Stimulated activated CD4-positive, alpha-beta T cell treated with anti-CD3 and anti-CD28 coated beads, Interleukin-15, amount 100 ng/mL, for 24 hours (primary cell): Measurements from ENCODE around the gene ARHGAP15.

ENCODE experiments used
- DNase-seq: peaks from one replicate; pipeline ENCODE4 v3.0.0-alpha.2; 2020

Gene ARHGAP15

DNA sequence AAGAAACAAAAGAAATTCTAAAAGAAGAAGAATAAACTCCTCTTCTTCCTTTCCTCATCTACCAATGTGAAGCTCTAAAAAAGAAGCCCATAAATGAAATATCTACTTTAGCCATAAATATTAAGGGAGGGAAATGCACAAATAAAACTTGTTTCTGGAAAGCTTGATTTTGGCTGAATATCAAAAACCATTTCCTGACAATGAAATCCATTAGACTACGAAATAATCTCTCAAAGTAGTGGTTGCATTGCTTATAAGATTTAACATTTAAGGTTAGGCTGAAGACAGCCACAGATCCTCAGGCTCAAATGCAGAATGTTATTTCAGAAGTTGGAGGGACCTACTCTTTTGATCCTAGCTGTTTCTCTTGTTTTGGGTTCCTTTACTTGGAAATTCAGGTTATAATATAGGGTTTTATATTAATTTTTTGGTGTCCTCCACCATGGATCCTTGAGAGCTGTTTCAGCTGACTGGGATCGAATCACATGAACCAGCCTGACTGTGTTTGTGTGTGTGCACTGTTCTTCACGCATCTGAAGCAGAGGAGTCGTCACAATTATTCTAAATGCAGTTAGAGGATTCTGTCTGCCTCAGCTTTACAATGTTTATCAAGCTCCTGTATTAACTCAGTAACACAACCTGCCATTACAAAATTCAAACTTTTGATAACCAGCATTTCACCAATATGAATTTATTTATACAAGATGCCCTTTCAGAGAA, 474.8 kb downstream of the ARHGAP15 start:
- DNase-seq: no peak

- DNase-seq: no peak
Observed at GRCh38 chr2:143604566-143604959, 475.3 kb downstream of the ARHGAP15 start.

- no peak for DNase-seq
Observed at GRCh38 chr2:143607231-143608062, 478.2 kb downstream of the ARHGAP15 start.

GRCh38 chr2:143608063-143608423, 478.8 kb downstream of the ARHGAP15 start:
- DNase-seq: no peak

DNA sequence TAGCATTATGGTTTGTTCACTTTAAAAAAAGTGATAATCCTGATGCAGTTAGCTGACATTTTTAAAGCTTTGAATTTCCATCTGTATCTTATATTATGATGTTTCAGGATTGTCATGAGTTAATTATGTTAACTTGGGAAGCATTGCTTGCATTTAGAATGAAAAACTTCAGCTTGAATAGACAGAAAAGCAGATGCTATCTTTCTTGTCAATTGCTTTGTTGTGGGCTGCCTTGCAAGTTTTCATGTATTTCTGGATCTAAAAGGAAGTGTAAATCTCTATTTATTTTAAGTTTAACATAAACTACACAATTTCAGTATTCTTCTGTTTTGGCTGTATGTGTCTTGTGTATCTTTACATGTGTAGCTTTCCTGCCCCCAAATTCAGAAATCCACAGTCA, 479.5 kb downstream of the ARHGAP15 start:
- no peak for DNase-seq

GRCh38 chr2:143611336-143611735, 482.1 kb downstream of the ARHGAP15 start:
- no peak for DNase-seq

- no peak for DNase-seq
Observed at GRCh38 chr2:143615562-143615961, 486.3 kb downstream of the ARHGAP15 start.

- no peak for DNase-seq
Observed at GRCh38 chr2:143616452-143616851, 487.2 kb downstream of the ARHGAP15 start.

DNA sequence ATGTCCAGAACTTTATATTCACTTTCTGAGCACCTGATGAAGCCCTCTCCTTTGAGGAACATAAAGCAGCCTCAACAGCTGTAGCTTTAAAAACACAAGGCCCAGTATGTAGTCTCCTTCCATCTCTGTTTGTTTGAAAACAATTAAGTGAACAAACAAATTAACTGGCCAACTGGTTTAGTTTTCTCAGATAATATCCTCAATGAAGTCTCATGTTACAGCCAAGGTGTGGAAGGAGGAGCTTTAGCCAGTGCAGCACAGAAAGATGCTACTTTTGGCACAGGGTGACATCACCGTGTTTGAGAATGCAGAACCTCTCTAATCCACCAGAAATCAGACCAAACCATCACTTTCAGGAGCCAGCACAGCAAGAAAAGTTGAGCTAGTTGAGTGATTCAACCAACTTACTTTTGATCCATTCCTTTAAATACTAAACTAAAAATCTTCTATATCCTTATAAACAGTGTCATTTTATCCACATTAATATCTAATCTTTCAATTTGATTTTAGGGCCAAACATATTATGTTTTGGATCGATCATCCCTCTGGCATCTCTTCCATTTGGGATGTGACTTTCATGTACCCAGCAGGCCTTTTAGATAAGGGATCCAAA, 488.7 kb downstream of the ARHGAP15 start:
- DNase-seq: no peak

DNA sequence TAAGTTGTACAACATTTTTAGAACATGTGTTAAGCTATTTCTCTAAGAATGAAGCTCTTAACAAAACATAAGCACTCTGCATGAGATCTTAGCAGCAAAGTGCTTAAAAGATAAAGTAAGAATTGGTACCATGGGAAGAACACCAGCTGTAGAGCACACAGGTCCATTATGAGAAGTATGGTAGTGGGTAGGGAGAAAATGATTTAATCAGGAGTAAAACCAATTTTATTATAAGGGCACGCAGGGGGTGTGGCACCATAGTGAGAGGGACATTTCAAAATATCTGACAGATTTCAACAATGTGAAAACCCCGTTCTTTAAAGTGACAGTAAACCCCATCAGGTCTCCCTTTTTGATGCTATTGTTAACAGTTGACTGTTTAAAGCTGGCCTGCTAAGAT, 492.9 kb downstream of the ARHGAP15 start:
- DNase-seq: no peak

GRCh38 chr2:143623231-143623908, 494.2 kb downstream of the ARHGAP15 start:
- no peak for DNase-seq

DNA sequence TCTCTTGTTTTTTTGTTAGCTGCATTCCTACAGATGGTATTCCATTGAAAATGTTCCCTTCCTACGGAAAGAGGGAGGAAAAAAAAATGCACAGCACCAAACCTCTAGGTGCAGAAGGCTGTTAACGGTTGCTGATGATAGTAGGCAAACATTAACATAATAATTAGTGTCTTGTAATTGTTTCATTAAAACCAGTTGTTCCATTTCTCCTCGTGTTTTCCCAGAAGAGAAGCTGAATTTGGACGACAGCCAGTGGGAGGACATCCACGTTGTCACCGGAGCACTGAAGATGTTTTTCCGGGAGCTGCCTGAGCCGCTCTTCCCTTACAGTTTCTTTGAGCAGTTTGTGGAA, 494.7 kb downstream of the ARHGAP15 start:
- no peak for DNase-seq

GRCh38 chr2:143629340-143629739, 500.1 kb downstream of the ARHGAP15 start:
- no peak for DNase-seq

DNA sequence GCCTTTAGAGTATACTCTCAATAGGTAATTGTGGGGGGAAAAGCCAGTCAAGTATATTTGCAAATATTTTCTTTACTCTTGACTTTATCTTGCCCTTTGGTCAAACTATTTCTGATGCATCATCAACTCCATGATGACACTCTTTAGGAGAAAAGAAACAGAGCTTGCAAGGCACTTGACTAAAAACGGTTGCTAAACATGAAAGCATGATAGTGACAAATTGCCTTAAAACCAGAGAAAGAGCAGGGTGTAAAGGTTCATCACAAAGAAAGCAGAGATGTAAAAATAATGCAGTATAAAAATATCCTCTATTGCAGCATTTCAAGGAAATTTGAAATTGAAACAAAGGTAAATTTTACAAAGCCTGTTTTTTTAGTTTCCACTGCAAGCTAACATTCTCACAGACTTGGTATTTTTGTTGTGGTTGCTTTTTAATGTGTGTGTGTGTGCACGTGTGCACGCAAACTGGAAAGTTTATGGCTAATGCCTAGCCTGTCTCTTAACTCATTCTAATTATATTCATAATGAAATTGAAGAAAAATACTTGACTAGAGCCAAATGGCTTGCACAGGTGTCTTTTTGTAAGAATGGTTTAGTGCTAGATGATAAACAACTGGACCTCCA, 503.6 kb downstream of the ARHGAP15 start:
- no peak for DNase-seq

DNA sequence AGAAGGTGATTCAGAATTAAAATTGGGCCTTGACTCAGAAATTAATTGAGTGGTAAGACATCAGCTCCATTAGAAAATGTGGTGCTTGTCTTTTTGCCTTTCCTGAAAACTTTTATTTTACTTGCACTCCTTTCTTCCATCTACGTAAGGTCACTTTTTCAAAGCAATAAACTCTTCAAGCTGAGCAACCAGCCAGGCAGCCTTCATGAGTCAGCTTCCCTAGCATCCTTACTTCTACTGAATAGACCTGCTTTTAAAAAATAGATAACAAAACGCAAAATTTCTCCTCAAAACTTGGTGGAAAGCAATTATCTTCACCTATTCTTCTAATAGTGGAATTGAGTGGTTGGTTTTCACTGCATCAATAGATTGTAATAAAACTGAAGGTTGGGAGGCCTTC, 504.2 kb downstream of the ARHGAP15 start:
- DNase-seq: no peak

DNA sequence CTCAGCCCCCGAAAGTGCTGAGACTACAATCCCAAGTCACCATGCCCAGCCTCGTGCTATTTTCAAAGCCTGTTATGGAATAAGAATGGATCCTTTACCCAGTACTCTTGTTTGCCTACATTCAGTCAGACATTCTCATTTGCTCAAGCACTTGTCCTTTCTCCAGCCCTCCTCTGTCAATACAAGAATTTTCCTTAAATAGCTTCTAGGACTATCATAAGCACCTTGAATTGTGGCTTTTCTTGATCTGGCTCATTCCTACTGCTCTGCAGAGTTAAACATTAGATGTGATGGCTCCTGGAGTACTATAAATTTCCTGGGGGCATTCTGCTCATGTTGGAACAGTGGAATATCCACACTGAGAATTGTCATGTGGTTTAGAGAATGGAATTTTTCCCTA, 506.1 kb downstream of the ARHGAP15 start:
- DNase-seq: no peak

DNA sequence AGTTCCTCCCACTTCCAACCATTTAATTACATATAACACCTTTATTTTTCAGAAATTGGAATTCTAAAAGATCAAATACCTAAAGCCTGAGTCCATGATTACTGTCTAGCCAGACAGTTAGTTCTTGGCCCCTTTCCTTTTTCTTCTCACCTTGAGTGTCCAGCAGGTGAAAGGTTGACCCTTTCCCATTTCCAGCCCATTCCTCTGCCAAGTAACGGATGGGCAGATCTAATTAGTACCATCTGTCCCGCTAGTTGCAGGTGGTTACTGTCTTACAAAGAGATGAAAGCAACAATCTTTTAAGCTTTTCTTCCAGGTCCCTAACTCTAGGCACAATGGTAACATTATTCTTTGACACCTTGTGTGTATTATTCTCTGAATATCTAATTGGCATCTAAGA, 506.7 kb downstream of the ARHGAP15 start:
- DNase-seq: no peak

DNA sequence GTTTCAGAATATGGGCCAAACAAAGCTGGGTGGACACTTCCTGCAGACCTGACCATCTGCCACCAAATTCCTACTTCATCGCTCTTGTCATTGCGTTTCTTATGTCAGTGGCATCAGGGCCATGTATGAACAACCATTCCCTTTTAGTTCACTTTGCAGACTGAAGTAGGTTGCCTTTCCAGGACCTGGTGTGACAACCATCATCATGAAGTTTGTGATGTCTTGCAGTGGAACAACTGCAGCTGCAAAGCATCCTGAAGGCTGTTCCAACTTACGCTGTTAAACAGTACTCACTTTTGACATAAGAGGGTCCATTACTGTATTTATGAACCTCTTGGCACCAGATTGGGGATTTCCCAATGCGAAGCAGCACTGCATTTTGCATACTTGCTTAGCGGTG, 511.6 kb downstream of the ARHGAP15 start:
- no peak for DNase-seq

GRCh38 chr2:143645921-143646645, 516.9 kb downstream of the ARHGAP15 start:
- no peak for DNase-seq

DNA sequence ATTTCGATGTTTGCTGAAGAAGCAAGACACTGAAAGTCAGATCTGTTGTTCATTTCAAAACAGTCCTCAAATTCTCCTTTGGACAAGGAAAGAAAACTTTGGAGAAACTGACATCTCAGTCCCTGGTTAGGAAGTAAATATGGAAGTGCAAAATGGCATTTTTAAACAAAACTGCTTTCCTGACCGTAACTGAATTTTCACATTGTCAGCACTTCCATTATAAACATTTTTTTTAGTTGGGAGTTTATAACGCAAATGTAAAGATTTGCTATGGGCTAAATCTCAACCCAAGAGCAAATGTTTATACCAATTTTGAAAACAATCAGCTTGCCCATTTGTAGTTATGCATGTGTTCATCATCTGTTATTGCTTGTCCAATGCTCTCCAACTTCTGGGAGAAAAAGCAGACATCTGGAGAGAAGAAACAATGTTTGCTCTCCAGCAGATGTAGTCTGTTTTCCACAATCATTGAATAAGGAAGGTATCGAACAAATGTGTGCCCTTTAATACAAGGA, 520.1 kb downstream of the ARHGAP15 start:
- no peak for DNase-seq

- DNase-seq: no peak
Observed at GRCh38 chr2:143652692-143653091, 523.5 kb downstream of the ARHGAP15 start.

DNA sequence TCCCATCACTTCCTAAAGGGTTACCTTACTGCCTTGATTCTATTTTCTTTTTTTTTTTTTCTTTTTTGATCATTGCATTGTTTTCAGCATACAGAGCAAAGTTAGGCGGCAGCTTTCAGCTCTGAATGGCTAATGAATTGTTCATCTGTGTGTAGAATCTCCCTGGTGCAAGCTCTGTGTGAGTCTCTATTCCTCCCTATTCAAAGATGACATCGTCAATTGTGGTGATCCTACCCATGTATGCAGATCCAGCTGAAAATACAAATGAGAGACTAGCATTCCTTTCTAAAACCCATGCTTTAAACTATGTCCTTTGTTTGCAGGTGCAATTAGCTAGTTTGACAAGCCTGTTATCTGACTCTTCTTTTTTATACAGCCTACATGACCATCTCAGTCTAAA, 539.0 kb downstream of the ARHGAP15 start:
- DNase-seq: no peak
